Peyer's patch (tissue), 4 donors: ENCODE measurements around the gene IL18R1.

Source experiments
- POLR2A ChIP-seq, 2 donors: fragments of 450-650 bp; IDR thresholded peaks; one replicate each; pipeline ENCODE4 v1.5.1; 2017; ENCODE audit warnings: antibody characterized with exemption in 2 of 2, mild to moderate bottlenecking in 2 of 2, moderate library complexity in 2 of 2
- TF ChIP-seq, protein P1 (sequence below), 6 experiments: fragments of 450-650 bp in 4 of 6; fragments of 200-600 bp in 2 of 6; sonication (generic) in 1 of 6; IDR thresholded peaks; one replicate each; pipeline ENCODE4 v1.5.1; 2017 to 2019; ENCODE audit warnings: antibody characterized with exemption in 6 of 6, mild to moderate bottlenecking in 3 of 6, moderate library complexity in 1 of 6

DNA sequence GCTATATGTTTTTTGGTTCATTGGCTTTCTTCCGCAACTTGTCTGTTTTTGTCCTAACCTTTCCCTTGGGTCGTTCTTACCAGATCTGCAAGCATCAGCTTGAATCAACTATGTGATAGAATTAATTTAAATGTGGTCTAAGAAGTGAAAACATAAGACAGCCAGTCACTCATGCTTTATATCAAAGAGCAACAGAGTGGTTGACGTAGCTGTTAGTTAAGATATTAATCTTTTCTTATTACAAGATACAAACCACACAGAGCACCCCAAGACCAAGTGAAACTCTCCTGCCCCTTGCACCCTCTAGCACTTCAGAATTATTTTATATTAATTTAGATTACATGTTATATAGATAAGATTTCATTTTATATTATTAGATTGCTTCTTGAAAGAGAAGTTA lies 82.5 kb downstream of the IL18R1 start:
- TF ChIP-seq, protein P1, sequence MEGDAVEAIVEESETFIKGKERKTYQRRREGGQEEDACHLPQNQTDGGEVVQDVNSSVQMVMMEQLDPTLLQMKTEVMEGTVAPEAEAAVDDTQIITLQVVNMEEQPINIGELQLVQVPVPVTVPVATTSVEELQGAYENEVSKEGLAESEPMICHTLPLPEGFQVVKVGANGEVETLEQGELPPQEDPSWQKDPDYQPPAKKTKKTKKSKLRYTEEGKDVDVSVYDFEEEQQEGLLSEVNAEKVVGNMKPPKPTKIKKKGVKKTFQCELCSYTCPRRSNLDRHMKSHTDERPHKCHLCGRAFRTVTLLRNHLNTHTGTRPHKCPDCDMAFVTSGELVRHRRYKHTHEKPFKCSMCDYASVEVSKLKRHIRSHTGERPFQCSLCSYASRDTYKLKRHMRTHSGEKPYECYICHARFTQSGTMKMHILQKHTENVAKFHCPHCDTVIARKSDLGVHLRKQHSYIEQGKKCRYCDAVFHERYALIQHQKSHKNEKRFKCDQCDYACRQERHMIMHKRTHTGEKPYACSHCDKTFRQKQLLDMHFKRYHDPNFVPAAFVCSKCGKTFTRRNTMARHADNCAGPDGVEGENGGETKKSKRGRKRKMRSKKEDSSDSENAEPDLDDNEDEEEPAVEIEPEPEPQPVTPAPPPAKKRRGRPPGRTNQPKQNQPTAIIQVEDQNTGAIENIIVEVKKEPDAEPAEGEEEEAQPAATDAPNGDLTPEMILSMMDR (IDR thresholded peaks at IDR 0.05), result no peak
- TF ChIP-seq POLR2A (IDR thresholded peaks at IDR 0.05), result no peak
